Measurements from ENCODE around the gene PDIK1L. TPM values are rescaled to one million over a fixed set of nuclear protein-coding genes. Genes with fewer than 3 reads are reported as not detected.

PDIK1L gene
- total RNA-seq, 4 donors from 2014 or later: 14.0 to 16.7 (median 14.4) TPM

DNA sequence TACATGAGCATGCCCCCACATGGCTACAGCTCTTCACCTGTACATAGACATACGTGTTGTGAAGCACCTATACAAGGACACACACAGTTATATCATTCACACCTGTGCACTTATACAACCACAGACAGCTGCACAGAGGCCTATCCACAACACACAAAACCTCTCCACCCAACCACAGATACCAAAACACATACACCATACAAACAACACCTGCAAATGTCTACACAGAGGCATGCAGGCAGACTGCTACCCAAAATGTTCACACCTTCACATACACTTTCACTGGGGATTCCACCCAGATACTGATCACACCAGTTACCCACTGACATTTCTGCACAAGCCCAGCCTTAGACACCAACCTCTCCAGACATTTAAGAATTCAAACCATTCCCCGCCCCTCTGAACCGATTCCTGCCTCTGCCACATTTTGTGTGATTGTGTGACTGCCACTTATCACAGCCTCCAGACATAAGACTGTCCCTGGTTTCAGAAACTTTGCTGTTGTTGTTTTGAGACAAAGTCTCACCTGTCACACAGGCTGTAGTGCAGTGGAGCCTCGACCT, 55.2 kb downstream of the PDIK1L start:
- intact Hi-C loops (cut with DNase I; ENCODE audit: low total_unique reads): no loop called here

DNA sequence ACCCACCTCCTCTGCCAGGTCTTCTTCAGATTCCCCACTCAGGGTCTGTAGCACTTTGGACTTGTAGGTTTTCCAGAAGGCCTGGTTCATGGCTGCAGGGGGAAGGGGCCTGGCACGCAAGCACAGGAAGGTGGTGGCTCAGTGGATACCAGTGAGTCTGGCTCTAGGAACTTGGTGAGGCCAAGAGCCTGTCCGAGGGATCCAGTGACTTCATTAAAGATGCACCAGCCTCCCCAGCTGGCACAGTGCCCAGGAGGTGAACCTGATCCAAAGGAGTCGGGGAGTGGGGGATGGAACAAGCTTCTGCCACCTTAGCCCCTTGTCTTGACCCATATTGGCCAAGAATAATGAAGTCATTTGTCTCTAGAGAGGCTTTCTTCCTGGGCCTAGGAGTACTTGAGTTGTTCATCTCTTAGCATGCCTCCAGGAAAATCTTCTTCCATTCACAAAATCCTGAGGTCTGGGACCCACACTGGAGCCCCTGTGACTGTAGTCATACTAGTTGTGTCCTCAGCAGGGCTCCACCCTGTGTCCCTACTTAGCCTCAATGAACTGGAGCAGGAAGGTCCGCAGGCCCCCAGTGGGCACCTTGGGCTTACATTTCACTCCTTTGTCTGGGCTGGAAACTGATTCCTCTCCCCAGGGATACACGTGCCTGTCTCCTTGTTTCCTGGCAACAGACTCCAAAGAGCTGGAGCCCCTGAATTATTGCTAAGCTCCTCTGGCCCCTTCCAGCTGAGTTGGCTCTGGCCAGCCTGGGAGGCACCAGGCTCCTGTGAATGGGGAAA, 57.0 kb downstream of the PDIK1L start, which contains the start of gene C1orf232:
Gene C1orf232, minus strand, starts transcription at position 554 of the 788 bp plus-strand sequence. Its CDS starts 464 bp downstream, at position 90.
- intact Hi-C loops (cut with DNase I; ENCODE audit: low total_unique reads): no loop called here
- no peak for TF ChIP-seq POLR2A (IDR thresholded peaks at IDR 0.05)
- TF ChIP-seq CTCF (IDR thresholded peaks at IDR 0.05): no peak
- WGBS, 2 donors: 65 to 66% methylated on average over 4 to 5 of the region's 5 CpGs

More for the DNA sequence above, 55.2 kb downstream of the PDIK1L start:
- DNase-seq (ENCODE audit: low spot score in 2 of 2): no peak
- H3K4me3 ChIP-seq (ENCODE audit: low read depth, poor library complexity, severe bottlenecking): no peak overlapping the region
- no peak for TF ChIP-seq CTCF (IDR thresholded peaks at IDR 0.05)
- TF ChIP-seq POLR2A (IDR thresholded peaks at IDR 0.05): no peak
- WGBS, 2 donors: 86 to 87% methylated on average over 4 of the region's 4 CpGs

GRCh38 chr1:26169198-26169554, 57.6 kb downstream of the PDIK1L start:
- WGBS, 2 donors: 55 to 63% methylated on average over 4 of the region's 4 CpGs
- H3K4me3 ChIP-seq (ENCODE audit: low read depth, poor library complexity, severe bottlenecking): no peak overlapping the region
- DNase-seq (ENCODE audit: low spot score in 2 of 2): no peak
- intact Hi-C loops (cut with DNase I; ENCODE audit: low total_unique reads): no loop called here
- TF ChIP-seq CTCF (IDR thresholded peaks at IDR 0.05): no peak
- TF ChIP-seq POLR2A (IDR thresholded peaks at IDR 0.05): no peak

More for the DNA sequence above, 57.0 kb downstream of the PDIK1L start, which contains the start of gene C1orf232:
- H3K4me3 ChIP-seq (ENCODE audit: low read depth, poor library complexity, severe bottlenecking): peak within 1 kb of the TSS; percentile 84
- no peak for DNase-seq (ENCODE audit: low spot score in 2 of 2)

DNA sequence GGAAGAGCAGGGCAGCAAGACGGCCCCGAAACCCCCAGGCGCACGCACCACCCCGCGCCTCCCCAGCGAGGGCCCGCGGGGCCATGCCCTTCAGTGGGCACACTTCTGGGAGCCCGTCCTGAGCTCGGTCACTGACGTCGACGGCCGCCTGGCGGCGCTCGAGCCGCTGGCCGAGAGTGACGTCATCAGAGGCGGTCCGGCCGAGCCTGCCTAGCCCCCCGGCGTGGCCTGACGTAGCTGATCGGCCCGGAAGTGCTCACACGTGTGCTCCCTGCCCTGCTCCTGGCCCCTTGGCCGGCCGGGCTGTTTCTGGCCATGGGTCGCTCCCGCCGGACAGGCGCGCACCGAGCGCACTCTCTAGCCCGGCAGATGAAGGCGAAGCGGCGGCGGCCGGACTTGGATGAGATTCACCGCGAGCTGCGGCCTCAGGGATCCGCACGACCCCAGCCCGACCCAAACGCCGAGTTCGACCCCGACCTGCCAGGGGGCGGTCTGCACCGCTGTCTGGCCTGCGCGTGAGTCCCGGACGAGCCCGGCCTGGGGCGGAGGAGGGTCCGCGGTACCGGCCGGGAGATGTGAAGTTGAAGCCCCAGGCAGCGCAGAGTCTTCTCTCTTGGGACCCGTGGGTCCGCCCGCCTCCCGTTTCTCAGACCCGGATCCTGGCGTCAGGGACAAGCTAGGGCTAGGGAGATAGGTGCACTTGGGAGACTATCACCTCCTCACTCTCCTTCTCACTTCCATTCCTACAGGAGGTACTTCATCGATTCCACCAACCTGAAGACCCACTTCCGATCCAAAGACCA, 58.2 kb downstream of the PDIK1L start, which contains the start of gene ZNF593:
Gene ZNF593, plus strand, starts transcription at position 240 of the 803 bp plus-strand sequence. Its CDS starts 76 bp downstream, at position 316.
- intact Hi-C loops (cut with DNase I; ENCODE audit: low total_unique reads): loop anchor here (10.0 kb wide), 1 partner anchor 155 kb away; no protein-coding TSS in a partner anchor
- peak; percentile 84 to 98 for DNase-seq (ENCODE audit: low spot score in 2 of 2)
- H3K4me3 ChIP-seq (ENCODE audit: low read depth, poor library complexity, severe bottlenecking): peak within 1 kb of the TSS; percentile 84
- 1% methylated on average over 52 to 59 of the region's 76 CpGs for WGBS, 2 donors
- TF ChIP-seq POLR2A (IDR thresholded peaks at IDR 0.05): no peak
- TF ChIP-seq CTCF (IDR thresholded peaks at IDR 0.05): peak in 1 of 3 donors; percentile 89

DNA sequence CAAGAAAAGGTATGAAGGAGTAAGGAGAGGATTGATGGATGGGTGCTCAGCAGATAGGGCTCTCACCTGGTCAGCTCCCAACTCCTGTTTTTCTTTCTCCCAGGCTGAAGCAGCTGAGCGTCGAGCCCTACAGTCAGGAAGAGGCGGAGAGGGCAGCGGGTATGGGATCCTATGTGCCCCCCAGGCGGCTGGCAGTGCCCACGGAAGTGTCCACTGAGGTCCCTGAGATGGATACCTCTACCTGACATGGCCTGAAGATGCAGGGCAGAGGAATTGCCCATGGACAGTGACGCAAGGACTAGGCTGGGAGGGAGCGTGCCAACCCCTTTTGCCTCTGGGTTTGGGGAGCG, 58.8 kb downstream of the PDIK1L start:
- intact Hi-C loops (cut with DNase I; ENCODE audit: low total_unique reads): loop anchor here (10.0 kb wide), 1 partner anchor 154 kb away; no protein-coding TSS in a partner anchor
- peak overlapping the region; percentile 84 for H3K4me3 ChIP-seq (ENCODE audit: low read depth, poor library complexity, severe bottlenecking)
- DNase-seq (ENCODE audit: low spot score in 2 of 2): no peak
- WGBS, 2 donors: 64 to 65% methylated on average over 9 of the region's 9 CpGs
- TF ChIP-seq POLR2A (IDR thresholded peaks at IDR 0.05) (no peak), CTCF (IDR thresholded peaks at IDR 0.05) (no peak)
